Caco-2 (cell line): ENCODE results near the gene MYL6. TPM values are rescaled to one million over a fixed set of nuclear protein-coding genes. Genes with fewer than 3 reads are reported as not detected.

ENCODE experiments used
- BruUV-seq: library from RNA; stranded (reverse); fragments of 400-500 nt; replicated peaks from 2 replicates; lab custom pipeline; 2021; lab: Mats Ljungman, UMichigan
- CTCF ChIA-PET: fragments of 300-600 bp; sonication (Branson Sonifier 250); formaldehyde crosslinking; loops from one replicate; lab custom pipeline; 2022; ENCODE audit warnings: antibody characterized with exemption; lab: Charles Lee
- POLR2A ChIA-PET: fragments of 300-600 bp; sonication (Branson Sonifier 250); formaldehyde crosslinking; loops from one replicate; lab custom pipeline; 2022; ENCODE audit warnings: antibody characterized with exemption; lab: Charles Lee
- DNase-seq, 2 experiments: peaks; one replicate each; pipeline versions ENCODE4 v3.0.0 to v3.0.0-alpha.2; 2020 to 2022
- H3K27me3 ChIP-seq: replicated peaks from 2 replicates; pipeline ENCODE4 v1.6.0; 2011; ENCODE audit warnings: low read length; ENCODE audit not compliant: control insufficient read depth, insufficient read depth
- H3K36me3 ChIP-seq: 2 replicates; pipeline ENCODE4 v1.5.1; 2011; ENCODE audit warnings: low read length; ENCODE audit not compliant: control insufficient read depth, insufficient read depth
- H3K4me1 ChIP-seq: fragments of 250-450 bp; sonication (Bioruptor Pico); 2 replicates; pipeline ENCODE4 v1.5.1; 2020; ENCODE audit warnings: mild to moderate bottlenecking
- H3K4me3 ChIP-seq: 2 replicates; pipeline ENCODE4 v1.5.1; 2011; ENCODE audit warnings: low read depth, mild to moderate bottlenecking, control low read depth, low read length
- H3K9me3 ChIP-seq: fragments of 250-450 bp; sonication (Bioruptor Pico); 2 replicates; pipeline ENCODE4 v1.5.1; 2020; ENCODE audit warnings: mild to moderate bottlenecking, moderate library complexity
- H3K27ac Mint-ChIP-seq: one replicate; pipeline ENCODE4 v1.8.0; 2022; ENCODE audit warnings: mixed read lengths; ENCODE audit not compliant: unreplicated experiment
- H3K27me3 Mint-ChIP-seq: one replicate; pipeline ENCODE4 v1.8.0; 2022; ENCODE audit warnings: mixed read lengths; ENCODE audit not compliant: insufficient read depth, unreplicated experiment
- H3K36me3 Mint-ChIP-seq: one replicate; pipeline ENCODE4 v1.8.0; 2022; ENCODE audit warnings: mild to moderate bottlenecking, mixed read lengths; ENCODE audit not compliant: insufficient read depth, unreplicated experiment
- H3K4me1 Mint-ChIP-seq: one replicate; pipeline ENCODE4 v1.8.0; 2022; ENCODE audit warnings: low read depth, mixed read lengths; ENCODE audit not compliant: unreplicated experiment
- H3K4me3 Mint-ChIP-seq: one replicate; pipeline ENCODE4 v1.8.0; 2022; ENCODE audit warnings: mild to moderate bottlenecking, moderate library complexity, mixed read lengths; ENCODE audit not compliant: unreplicated experiment
- H3K9me3 Mint-ChIP-seq: one replicate; pipeline ENCODE4 v1.8.0; 2022; ENCODE audit warnings: mixed read lengths; ENCODE audit not compliant: unreplicated experiment
- CTCF ChIP-seq, 2 experiments: fragments of 200-600 bp in 1 of 2; IDR thresholded peaks; 1 replicate in 1 of 2; 2 replicates in 1 of 2; pipeline versions ENCODE4 v1.5.1 to v1.8.0; 2011 to 2022; ENCODE audit warnings: antibody characterized with exemption in 1 of 2, control low read depth in 1 of 2, inconsistent platforms in 1 of 2, low read depth in 1 of 2, low read length in 1 of 2, mild to moderate bottlenecking in 1 of 2, moderate library complexity in 1 of 2; ENCODE audit not compliant: insufficient read depth in 1 of 2, severe bottlenecking in 1 of 2, unreplicated experiment in 1 of 2
- intact Hi-C: fragments of 100-400 bp; cut with micrococcal nuclease; formaldehyde crosslinking; loops from one replicate; pipeline ENCODE4 v1.10.0; 2022; ENCODE audit not compliant: unreplicated experiment
- total RNA-seq: library from RNA; stranded (reverse); gene quantifications from 2 replicates; pipeline ENCODE4 v1.2.3, GENCODE V29; 2022

MYL6 gene
- total RNA-seq, 1 experiment from 2014 or later: 960 TPM

GRCh38 chr12:56208006-56208405 lies 49.8 kb downstream of the MYL6 start:
- no peak overlapping the region for H3K27ac Mint-ChIP-seq
- intact Hi-C loops: no loop called here
- no peaks in the 10 kb centered on the region for H3K4me1 Mint-ChIP-seq
- Histone ChIP-seq H3K36me3 (peaks cover 4% of the 10 kb centered on the region), H3K9me3 (no peaks in the 10 kb centered on the region), H3K4me3 (no peak overlapping the region), H3K27me3 (no peaks in the 10 kb centered on the region), H3K4me1 (no peaks in the 10 kb centered on the region)
- H3K9me3 Mint-ChIP-seq: no peaks in the 10 kb centered on the region
- ChIA-PET CTCF (interaction anchor here (0.8 kb wide), 1 partner anchor 14 kb away, joined by 3 read pairs; the partner anchor contains the start of gene RNF41), POLR2A (interaction anchor here (0.6 to 0.9 kb wide), 2 partner anchors 14 to 451 kb away, joined by 3 to 10 read pairs; partner anchors contain the start of gene RNF41)
- no peak for DNase-seq
- no TSS peak for BruUV-seq
- H3K27me3 Mint-ChIP-seq: no peaks in the 10 kb centered on the region
- H3K36me3 Mint-ChIP-seq: peaks cover 81% of the 10 kb centered on the region
- H3K4me3 Mint-ChIP-seq: no peak overlapping the region
- no peak for TF ChIP-seq CTCF (IDR thresholded peaks at IDR 0.05; ENCODE audit: insufficient read depth in 1 of 2, low read depth in 1 of 2, low read length in 1 of 2, severe bottlenecking in 1 of 2, unreplicated experiment in 1 of 2)

Other genes with a start within 250 kb of the MYL6 start
- gene PYM1, start 230.5 kb upstream of the MYL6 start, total RNA-seq: 39.3 and 47.2 TPM in 2 replicates
- 19.4 and 22.2 TPM in 2 replicates for gene DGKA, start 227.2 kb upstream of the MYL6 start, total RNA-seq
- 7.8 and 9.7 TPM in 2 replicates for gene PMEL, start 192.3 kb upstream of the MYL6 start, total RNA-seq
- 103 and 110 TPM in 2 replicates for gene CDK2, start 191.5 kb upstream of the MYL6 start, total RNA-seq
- 98.4 and 107 TPM in 2 replicates for gene RAB5B, start 184.3 kb upstream of the MYL6 start, total RNA-seq
- gene SUOX, start 161.1 kb upstream of the MYL6 start, total RNA-seq: 37.9 and 40.8 TPM in 2 replicates
- gene IKZF4, start 137.3 kb upstream of the MYL6 start, total RNA-seq: 15.6 and 15.7 TPM in 2 replicates
- 50.2 and 60.4 TPM in 2 replicates for gene RPS26, start 116.4 kb upstream of the MYL6 start, total RNA-seq
- gene ERBB3, start 78.2 kb upstream of the MYL6 start, total RNA-seq: 101 and 109 TPM in 2 replicates
- 178 and 190 TPM in 2 replicates for gene PA2G4, start 53.8 kb upstream of the MYL6 start, total RNA-seq
- gene RPL41, start 41.7 kb upstream of the MYL6 start, total RNA-seq: 3,009 and 3,051 TPM in 2 replicates
- gene ZC3H10, start 40.1 kb upstream of the MYL6 start, total RNA-seq: 3.5 and 4.4 TPM in 2 replicates
- 70.4 and 79.0 TPM in 2 replicates for gene ESYT1, start 30.1 kb upstream of the MYL6 start, total RNA-seq
- 40.5 and 44.8 TPM in 2 replicates for gene MYL6B, start 5.8 kb upstream of the MYL6 start, total RNA-seq
- gene SMARCC2, start 31.1 kb downstream of the MYL6 start, total RNA-seq: 89.1 and 94.8 TPM in 2 replicates
- gene RNF41, start 63.6 kb downstream of the MYL6 start, total RNA-seq: 48.0 and 53.4 TPM in 2 replicates
- gene NABP2, start 66.0 kb downstream of the MYL6 start, total RNA-seq: 32.1 and 37.7 TPM in 2 replicates
- 83.1 and 110 TPM in 2 replicates for gene SLC39A5, start 71.7 kb downstream of the MYL6 start, total RNA-seq
- 34.6 and 46.3 TPM in 2 replicates for gene ANKRD52, start 100.0 kb downstream of the MYL6 start, total RNA-seq
- 16.7 and 18.4 TPM in 2 replicates for gene COQ10A, start 108.6 kb downstream of the MYL6 start, total RNA-seq
- 241 and 263 TPM in 2 replicates for gene CS, start 142.0 kb downstream of the MYL6 start, total RNA-seq
- 204 and 208 TPM in 2 replicates for gene CNPY2, start 157.6 kb downstream of the MYL6 start, total RNA-seq
- 25.7 and 30.0 TPM in 2 replicates for gene PAN2, start 175.6 kb downstream of the MYL6 start, total RNA-seq
- gene IL23A, start 180.5 kb downstream of the MYL6 start, total RNA-seq: 0.48 TPM in 1 of 2 replicates, not detected in the other
- 76.7 and 79.5 TPM in 2 replicates for gene STAT2, start 201.7 kb downstream of the MYL6 start, total RNA-seq
- 0.18 and 0.23 TPM in 2 replicates for gene APOF, start 204.5 kb downstream of the MYL6 start, total RNA-seq